SK-N-SH (cell line): ENCODE measurements around the gene SIM2. TPM values are rescaled to one million over a fixed set of nuclear protein-coding genes. Genes with fewer than 3 reads are reported as not detected.

Experiments
- CTCF ChIA-PET: fragments of 300-600, 350-600 bp; formaldehyde crosslinking; extraction: SDS; loops from one replicate; lab custom pipeline; 2021; lab: Yijun Ruan, JAX
- POLR2A ChIA-PET: fragments of 350-600 bp; sonication (Branson Sonifier 250); formaldehyde crosslinking; extraction: SDS; loops from one replicate; lab custom pipeline; 2020; ENCODE audit warnings: antibody characterized with exemption, inconsistent platforms; lab: Yijun Ruan, JAX
- DNase-seq: peaks from one replicate; pipeline ENCODE4 v3.0.0; 2012
- H2AFZ ChIP-seq: fragments of 200-600 bp; sonication (generic); 2 replicates; pipeline ENCODE4 v1.8.1; 2016; ENCODE audit warnings: antibody characterized with exemption, mild to moderate bottlenecking, low read depth
- H3F3A ChIP-seq: fragments of 200-600 bp; sonication (generic); replicated peaks from 2 replicates; pipeline ENCODE3; 2016; ENCODE audit warnings: antibody characterized with exemption, mild to moderate bottlenecking; ENCODE audit not compliant: insufficient read depth
- H3K27ac ChIP-seq, 2 experiments: fragments of 200-500 bp in 1 of 2; fragments of 200-600 bp in 1 of 2; sonication (Bioruptor generic) in 1 of 2; sonication (generic), shearing (Covaris generic) in 1 of 2; 2 replicates each; pipeline versions ENCODE4 v1.5.1 to v1.6.1; 2014 to 2016; ENCODE audit warnings: low read depth in 2 of 2, inconsistent platforms in 1 of 2, low read length in 1 of 2, mild to moderate bottlenecking in 1 of 2, mixed read lengths in 1 of 2
- H3K27me3 ChIP-seq: fragments of 200-600 bp; sonication (generic), shearing (Covaris generic); 2 replicates; pipeline ENCODE4 v1.6.1; 2016; ENCODE audit warnings: mixed run types; ENCODE audit not compliant: insufficient read depth
- H3K36me3 ChIP-seq, 2 experiments: fragments of 200-500 bp in 1 of 2; fragments of 200-600 bp in 1 of 2; sonication (Bioruptor generic) in 1 of 2; sonication (generic) in 1 of 2; replicated peaks in 1 of 2; 2 replicates each; pipeline versions ENCODE3 to v1.5.1; 2014 to 2016; ENCODE audit warnings: low read length in 1 of 2, mild to moderate bottlenecking in 1 of 2; ENCODE audit not compliant: insufficient read depth in 2 of 2, control insufficient read depth in 1 of 2
- H3K4me1 ChIP-seq, 2 experiments: fragments of 200-500 bp in 1 of 2; fragments of 200-600 bp in 1 of 2; sonication (Bioruptor generic) in 1 of 2; sonication (generic), shearing (Covaris generic) in 1 of 2; 2 replicates each; pipeline versions ENCODE4 v1.5.1 to v1.6.1; 2014 to 2016; ENCODE audit warnings: low read depth in 1 of 2, low read length in 1 of 2, mixed run types in 1 of 2; ENCODE audit not compliant: insufficient read depth in 2 of 2, control insufficient read depth in 1 of 2
- H3K4me2 ChIP-seq: fragments of 200-600 bp; sonication (generic), shearing (Covaris generic); 2 replicates; pipeline ENCODE4 v1.6.1; 2017; ENCODE audit warnings: mixed run types
- H3K4me3 ChIP-seq, 2 experiments: fragments of 200-500 bp in 1 of 2; fragments of 200-600 bp in 1 of 2; sonication (Bioruptor generic) in 1 of 2; sonication (generic), shearing (Covaris generic) in 1 of 2; 2 replicates each; pipeline versions ENCODE4 v1.5.1 to v1.8.1; 2014 to 2016; ENCODE audit warnings: low read depth in 2 of 2, inconsistent platforms in 1 of 2, low read length in 1 of 2, mild to moderate bottlenecking in 1 of 2, mixed read lengths in 1 of 2, moderate library complexity in 1 of 2
- H3K79me2 ChIP-seq: fragments of 200-600 bp; sonication (generic); 2 replicates; pipeline ENCODE4 v1.8.1; 2017; ENCODE audit warnings: mild to moderate bottlenecking; ENCODE audit not compliant: insufficient read depth
- H3K9ac ChIP-seq: fragments of 200-600 bp; sonication (generic); 2 replicates; pipeline ENCODE4 v1.6.1; 2017; ENCODE audit warnings: mixed run types
- H3K9me2 ChIP-seq: fragments of 200-600 bp; sonication (generic); 2 replicates; pipeline ENCODE4 v1.6.1; 2017; ENCODE audit warnings: mixed run types
- H3K9me3 ChIP-seq: fragments of 200-600 bp; sonication (generic); 2 replicates; pipeline ENCODE4 v1.6.1; 2017; ENCODE audit warnings: mixed run types, mild to moderate bottlenecking, moderate library complexity
- H4K20me1 ChIP-seq: fragments of 200-600 bp; sonication (generic); 2 replicates; pipeline ENCODE4 v1.6.1; 2017; ENCODE audit warnings: mild to moderate bottlenecking, mixed run types; ENCODE audit not compliant: insufficient read depth
- ELF1 ChIP-seq: IDR thresholded peaks from 2 replicates; pipeline ENCODE4 v1.4.0; 2012
- EZH2phosphoT487 ChIP-seq: fragments of 200-600 bp; sonication (generic); IDR thresholded peaks from 2 replicates; pipeline ENCODE4 v1.6.1; 2017; ENCODE audit warnings: low read depth, mixed run types, mild to moderate bottlenecking, antibody characterized with exemption, moderate library complexity, borderline replicate concordance
- FOXJ3 ChIP-seq: sonication (generic); formaldehyde crosslinking; IDR thresholded peaks from 2 replicates; pipeline ENCODE4 v1.5.1; 2020; ENCODE audit warnings: mild to moderate bottlenecking, missing genetic modification reagents
- FOXM1 ChIP-seq: IDR thresholded peaks from 2 replicates; pipeline ENCODE4 v1.4.0; 2012; ENCODE audit warnings: low read depth, mild to moderate bottlenecking
- GATA2 ChIP-seq: sonication (generic); formaldehyde crosslinking; IDR thresholded peaks from 2 replicates; pipeline ENCODE4 v1.5.0; 2020; ENCODE audit warnings: mild to moderate bottlenecking, missing genetic modification reagents
- IRF3 ChIP-seq: fragments of 150-350 bp; IDR thresholded peaks from 2 replicates; pipeline ENCODE4 v1.6.1; 2016; ENCODE audit warnings: mild to moderate bottlenecking, low read depth, low read length
- JUND ChIP-seq: IDR thresholded peaks from 2 replicates; pipeline ENCODE4 v1.4.0; 2012
- NRF1 ChIP-seq: IDR thresholded peaks from 2 replicates; pipeline ENCODE4 v1.6.1; 2012; ENCODE audit warnings: low read depth, mild to moderate bottlenecking, low read length
- PBX3 ChIP-seq: IDR thresholded peaks from 2 replicates; pipeline ENCODE4; 2012
- POLR2AphosphoS5 ChIP-seq: IDR thresholded peaks from 2 replicates; pipeline ENCODE4 v1.6.1; 2012; ENCODE audit warnings: low read depth, low read length
- RAD21 ChIP-seq: IDR thresholded peaks from 2 replicates; pipeline ENCODE4 v1.6.1; 2012; ENCODE audit warnings: mild to moderate bottlenecking, low read length
- REST ChIP-seq: IDR thresholded peaks from 2 replicates; pipeline ENCODE4 v1.6.1; 2012; ENCODE audit warnings: mild to moderate bottlenecking, low read depth, low read length, moderate library complexity
- RFX5 ChIP-seq: IDR thresholded peaks from 2 replicates; pipeline ENCODE4 v1.6.1; 2012; ENCODE audit warnings: mild to moderate bottlenecking, improper control_type of control experiment, low read length
- SMC3 ChIP-seq: IDR thresholded peaks from 2 replicates; pipeline ENCODE4 v1.6.1; 2012; ENCODE audit warnings: low read depth, low read length, improper control_type of control experiment
- TCF12 ChIP-seq: IDR thresholded peaks from 2 replicates; pipeline ENCODE4 v1.4.0; 2012
- USF1 ChIP-seq: IDR thresholded peaks from 2 replicates; pipeline ENCODE4 v1.4.0; 2012; ENCODE audit warnings: low read depth, borderline replicate concordance
- WGBS: methylation state at CpG from one replicate; pipeline ENCODE4 v1.1.6; 2017; ENCODE audit warnings: low lambda C conversion rate; 5-methylcytosine and 5-hydroxymethylcytosine counted together
- polyA plus RNA-seq, 3 experiments: library from polyadenylated mRNA; depleted of rRNA; stranded (reverse); fragments of >200 nt; gene quantifications; 2 replicates each; pipeline ENCODE4 v1.2.3, GENCODE V29; 2012

Gene SIM2
- polyA plus RNA-seq, 1 of the 3 experiments (the other 2 are of a cell fraction) = not detected

GRCh38 chr21:36754241-36754898 lies 55.5 kb downstream of the SIM2 start:
- no peak overlapping the region for H3K9ac ChIP-seq
- H4K20me1 ChIP-seq = no peaks in the 10 kb centered on the region
- H3K4me3 ChIP-seq = no peak overlapping the region
- no peaks in the 10 kb centered on the region for H3F3A ChIP-seq
- no peaks in the 10 kb centered on the region for H3K9me3 ChIP-seq
- no peaks in the 10 kb centered on the region for H3K79me2 ChIP-seq
- H3K36me3 ChIP-seq = peaks cover 11% of the 10 kb centered on the region in 2 experiments
- no peak overlapping the region for H3K4me2 ChIP-seq
- TF ChIP-seq NRF1 (no peak), FOXJ3 (CRISPR knock-in tag) (no peak), SMC3 (no peak), GATA2 (CRISPR knock-in tag) (no peak), FOXM1 (no peak), REST (no peak), RAD21 (no peak), PBX3 (no peak), USF1 (no peak), EZH2phosphoT487 (no peak), JUND (no peak), IRF3 (no peak), ELF1 (no peak), RFX5 (no peak), TCF12 (no peak), POLR2AphosphoS5 (no peak)
- H2AFZ ChIP-seq = no peak overlapping the region
- H3K27ac ChIP-seq = no peak overlapping the region
- no peaks in the 10 kb centered on the region for H3K27me3 ChIP-seq
- H3K9me2 ChIP-seq = no peaks in the 10 kb centered on the region
- CTCF ChIA-PET = interaction anchor here (0.9 to 1.1 kb wide), 2 partner anchors 48 to 92 kb away, joined by 3 read pairs; no protein-coding TSS in a partner anchor
- 92% methylated on average over 20 of the region's 22 CpGs for WGBS
- POLR2A ChIA-PET = no interaction called here
- H3K4me1 ChIP-seq = peaks cover 0 to 7% of the 10 kb centered on the region in 2 experiments; a peak in 2 of 4 replicates
- DNase-seq = no peak
